ENCODE measurements around the gene CDC42EP3.

Gene CDC42EP3

DNA sequence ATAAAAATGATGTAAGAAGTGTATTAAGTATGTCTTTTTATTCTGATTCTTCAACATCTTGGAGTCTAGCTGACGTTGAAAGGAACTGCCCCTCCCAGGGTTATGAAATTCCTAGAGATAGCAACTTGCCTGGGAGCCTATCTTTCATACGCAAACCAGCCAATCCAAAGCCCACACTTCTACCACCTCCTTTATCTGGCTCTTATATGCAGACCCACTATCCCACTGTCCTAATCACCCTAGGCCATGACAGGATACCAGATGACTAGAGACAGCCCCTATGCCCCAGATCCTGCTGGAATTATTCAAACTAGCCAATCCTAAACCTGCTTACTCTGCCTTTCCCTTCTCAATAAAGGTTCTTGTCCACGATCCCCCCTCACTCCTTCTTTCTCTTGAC lies 11.8 kb upstream of the CDC42EP3 start:
- no peak for DNase-seq

DNA sequence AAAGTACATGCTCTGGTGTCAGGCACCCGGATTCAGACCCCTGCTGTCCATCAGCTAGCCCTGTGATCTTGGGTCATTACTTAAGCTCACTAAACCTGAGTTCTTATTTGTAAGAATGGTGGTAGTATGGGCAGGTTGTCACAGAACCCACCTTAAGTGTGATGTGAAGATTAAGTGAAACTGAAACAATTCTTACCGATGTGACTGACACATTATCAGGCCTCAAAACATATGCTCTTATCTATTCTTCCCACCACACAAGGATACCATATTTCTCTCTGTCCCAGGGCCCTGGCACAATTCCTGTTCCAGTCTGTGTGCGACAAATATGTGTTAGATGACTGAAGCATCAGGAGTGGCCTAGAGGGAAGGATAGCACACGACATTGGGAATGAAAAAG lies 11.0 kb upstream of the CDC42EP3 start:
- no peak for DNase-seq

DNA sequence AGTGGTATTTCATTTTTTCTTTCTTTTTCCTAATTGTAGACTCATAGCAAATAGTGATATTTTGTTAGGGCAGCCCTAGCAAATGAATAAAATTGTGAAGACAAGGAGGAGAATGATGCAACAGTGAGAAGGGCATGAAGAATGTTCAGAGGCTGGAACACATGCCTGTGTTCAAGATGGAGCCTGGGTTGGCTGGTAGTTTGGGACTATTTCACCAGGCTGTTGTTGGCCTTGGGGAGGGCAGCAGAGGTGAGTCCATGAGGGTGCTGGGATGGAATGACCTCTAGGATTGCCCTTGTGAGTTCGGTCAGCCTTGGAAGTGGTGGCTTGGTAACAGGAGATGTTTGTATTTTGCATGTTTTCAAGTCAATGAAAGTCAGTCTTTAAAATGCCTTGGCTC lies 10.1 kb upstream of the CDC42EP3 start:
- DNase-seq: no peak

DNA sequence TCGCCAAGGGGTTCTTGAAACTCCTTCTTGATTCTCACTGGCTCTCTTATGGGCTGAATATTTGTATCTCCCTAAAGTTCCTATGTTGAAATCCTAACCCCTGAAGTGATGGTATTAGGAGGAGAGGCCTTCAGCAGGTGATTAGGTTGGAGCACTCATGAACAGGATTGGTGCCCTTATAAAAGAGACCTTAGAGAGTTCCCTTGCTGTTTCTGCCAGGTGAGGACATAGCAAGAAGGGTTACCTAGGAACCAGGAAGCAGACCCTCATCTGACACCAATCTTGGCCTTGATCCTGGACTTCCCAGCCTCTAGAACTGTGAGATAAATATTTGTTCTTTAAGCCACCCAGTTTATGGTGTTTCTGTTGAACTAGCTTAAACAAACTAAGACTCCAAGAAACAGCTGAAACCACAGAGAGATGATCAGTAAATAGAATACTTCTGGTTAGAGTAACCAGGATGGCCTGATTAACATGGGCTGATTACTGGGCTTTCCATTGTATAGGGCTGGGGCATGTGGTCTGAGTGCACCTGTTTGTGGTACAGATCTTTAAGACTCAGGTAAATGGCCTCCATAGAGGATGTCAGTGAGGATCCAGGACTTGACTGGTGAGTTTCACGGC lies 7.7 kb upstream of the CDC42EP3 start:
- peak; percentile 89 for DNase-seq

DNA sequence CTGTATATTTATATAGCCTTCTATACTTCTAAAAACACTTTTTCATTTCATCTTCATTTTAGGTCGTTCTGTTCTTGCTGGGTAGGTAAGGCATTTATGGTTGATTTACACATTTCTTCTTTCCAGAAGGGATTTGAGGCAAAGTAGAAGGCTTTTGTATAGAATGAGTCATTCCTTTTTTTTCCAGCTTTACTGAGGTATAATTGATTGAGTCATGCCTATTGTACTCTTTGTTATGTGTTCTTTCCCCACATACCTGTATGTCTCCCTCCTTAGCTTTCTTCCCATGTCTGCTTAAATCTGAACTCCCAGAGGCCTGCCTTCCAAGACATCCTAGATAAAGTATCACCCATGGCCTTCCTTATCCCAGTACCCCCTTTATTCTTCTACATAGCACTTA lies 4.8 kb upstream of the CDC42EP3 start:
- no peak for DNase-seq

DNA sequence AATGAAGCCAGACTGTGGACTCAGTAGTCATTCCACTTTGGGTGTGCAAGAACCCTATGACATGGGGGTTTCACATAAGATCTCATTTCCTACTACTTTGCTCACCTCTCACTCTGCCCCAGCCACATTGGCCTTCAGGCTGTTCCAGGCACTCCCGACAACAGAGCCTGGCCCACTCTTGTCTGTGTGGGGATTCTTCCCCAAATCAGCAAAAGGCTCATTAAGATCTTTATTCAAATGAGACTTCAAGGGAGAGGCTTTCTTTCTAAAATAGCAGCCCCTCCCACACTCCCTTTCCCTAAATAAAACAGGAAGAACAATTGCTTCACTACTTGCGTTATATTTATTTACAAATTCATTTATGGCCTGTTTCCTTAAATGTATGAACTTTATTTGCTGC lies 3.5 kb upstream of the CDC42EP3 start:
- DNase-seq: no peak

DNA sequence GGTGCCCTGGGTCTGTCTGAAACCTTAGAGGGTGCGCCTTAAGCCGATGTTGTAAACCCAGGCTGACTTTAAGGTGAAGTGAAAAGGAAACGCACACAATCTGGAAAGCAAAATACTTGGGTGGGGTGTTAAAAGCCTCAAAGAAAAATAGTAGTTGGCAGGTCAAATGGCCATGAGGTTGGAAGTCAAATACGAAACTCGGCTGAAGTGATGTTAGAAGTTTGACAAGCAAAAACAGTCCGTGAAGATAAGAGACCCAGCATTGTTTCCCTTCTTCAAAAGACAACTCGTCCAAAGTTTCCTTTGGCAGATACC lies 1.4 kb upstream of the CDC42EP3 start:
- no peak for DNase-seq

DNA sequence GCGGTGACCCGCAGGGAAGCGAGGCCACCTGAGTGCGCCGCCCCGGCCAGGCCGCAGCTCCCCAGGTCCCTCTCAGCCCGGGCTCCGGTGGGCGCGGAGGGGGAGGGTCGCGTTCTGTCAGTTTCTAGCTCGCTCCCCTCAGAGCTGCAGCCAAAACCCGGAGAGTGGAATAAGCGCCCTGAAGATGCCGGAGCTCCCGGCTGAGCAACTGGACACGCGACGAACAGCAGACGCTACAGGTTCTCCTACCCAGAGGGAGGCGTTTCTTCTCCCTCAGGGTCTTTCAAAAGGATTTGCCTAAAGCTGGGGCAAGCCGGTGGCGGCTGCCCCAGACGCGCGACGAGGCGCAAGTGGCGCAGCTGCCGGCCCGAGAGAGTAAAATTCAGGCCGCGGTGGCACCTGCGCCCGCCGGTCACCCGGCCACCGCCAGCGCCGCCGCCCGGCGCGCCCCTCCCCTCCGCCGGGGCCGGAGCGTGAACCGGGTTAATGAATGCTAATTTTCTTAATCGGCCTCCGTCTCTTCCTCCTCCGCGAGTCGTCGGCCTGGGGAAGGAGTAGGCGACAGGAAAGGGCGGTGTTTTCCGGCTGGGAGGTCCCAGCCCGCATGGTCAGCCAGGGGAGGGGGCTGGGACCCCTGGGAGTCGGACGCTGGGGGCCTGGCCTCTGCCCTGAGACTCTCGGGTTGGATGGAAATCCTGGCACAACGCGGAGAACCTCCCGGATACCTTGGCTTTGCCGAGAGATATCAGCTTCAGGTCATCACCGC lies 845 bp upstream of the CDC42EP3 start:
- DNase-seq: peak; percentile 68

DNA sequence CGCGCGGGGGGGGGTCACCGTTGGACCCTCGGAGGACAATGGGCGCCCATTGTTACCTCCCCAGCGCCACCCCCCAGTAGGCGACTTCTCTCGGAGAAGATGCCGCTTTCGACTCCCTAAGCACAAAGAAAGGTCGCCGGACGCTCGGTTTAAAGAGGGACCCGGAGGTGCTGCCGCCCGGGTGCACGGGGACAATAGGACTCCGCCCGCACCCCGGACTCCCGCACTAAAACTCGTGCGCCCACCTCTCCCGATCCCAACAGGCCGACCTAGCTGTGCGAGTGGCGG lies 318 bp upstream of the CDC42EP3 start:
- no peak for DNase-seq

DNA sequence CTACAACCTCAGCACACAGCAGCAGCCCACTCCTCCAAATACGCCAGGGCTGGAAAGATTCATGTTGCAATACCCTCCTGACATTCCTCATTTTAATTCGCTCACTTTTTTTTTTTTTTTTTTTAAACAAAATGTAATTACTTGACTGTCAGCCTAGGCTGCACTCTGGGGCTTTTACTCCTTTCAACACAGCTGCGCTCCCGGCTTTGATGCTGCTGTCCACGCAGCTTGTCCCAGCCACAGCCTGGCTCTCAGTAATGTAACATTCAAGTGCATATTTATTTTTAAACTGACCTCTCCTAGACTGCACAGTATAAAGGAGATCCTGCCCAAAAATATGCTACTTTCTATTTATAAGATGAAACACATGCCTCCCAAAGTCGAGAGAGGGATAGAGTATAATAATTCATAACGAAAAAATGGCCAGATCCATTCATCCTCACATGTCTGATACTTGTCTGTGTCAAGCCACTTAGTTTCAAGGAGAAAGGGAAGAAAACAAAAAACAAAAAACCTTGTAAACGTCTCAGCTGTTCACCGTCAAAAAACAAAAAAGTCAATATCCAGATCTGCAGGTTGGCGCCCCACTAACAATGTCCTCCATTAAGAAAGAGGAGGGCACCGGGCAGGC lies 949 bp downstream of the CDC42EP3 start:
- DNase-seq: no peak

DNA sequence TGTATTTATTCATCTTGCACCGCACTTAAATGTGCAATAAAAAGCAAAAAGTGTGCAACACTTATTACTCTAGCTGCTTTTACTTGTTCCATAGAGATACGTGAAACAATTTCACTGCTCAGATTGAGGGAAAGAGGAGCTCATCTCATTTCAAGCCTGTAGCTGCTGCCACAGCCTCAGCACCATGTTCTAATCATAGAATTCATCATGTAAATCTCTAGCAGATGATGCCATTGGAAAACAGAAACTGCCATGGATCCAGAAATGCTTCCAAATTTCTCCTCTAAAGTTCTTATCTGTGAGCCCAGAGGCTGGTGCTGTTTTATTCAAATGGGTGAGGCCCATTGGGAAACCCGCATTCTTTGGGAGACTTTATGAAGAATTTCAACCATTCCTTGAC lies 2.0 kb downstream of the CDC42EP3 start:
- DNase-seq: no peak

DNA sequence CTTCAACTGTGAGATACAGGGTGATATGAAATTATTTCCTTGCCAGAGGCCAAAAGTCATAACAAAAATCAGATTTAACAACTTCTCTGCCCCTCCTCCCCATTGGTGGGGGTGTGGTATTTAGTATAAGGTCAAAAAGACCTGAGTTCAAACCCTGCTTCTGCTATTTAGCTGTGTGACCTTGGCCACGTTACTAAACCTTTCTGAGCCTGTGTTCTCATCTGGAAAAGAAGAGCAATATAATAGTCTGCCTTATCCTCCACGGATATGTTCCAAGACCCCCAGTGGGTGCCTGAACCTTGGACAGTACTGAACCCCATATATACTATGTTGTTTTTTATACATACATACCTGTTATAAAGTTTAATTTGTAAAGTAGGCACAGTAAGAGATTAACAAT lies 3.7 kb downstream of the CDC42EP3 start:
- DNase-seq: no peak

DNA sequence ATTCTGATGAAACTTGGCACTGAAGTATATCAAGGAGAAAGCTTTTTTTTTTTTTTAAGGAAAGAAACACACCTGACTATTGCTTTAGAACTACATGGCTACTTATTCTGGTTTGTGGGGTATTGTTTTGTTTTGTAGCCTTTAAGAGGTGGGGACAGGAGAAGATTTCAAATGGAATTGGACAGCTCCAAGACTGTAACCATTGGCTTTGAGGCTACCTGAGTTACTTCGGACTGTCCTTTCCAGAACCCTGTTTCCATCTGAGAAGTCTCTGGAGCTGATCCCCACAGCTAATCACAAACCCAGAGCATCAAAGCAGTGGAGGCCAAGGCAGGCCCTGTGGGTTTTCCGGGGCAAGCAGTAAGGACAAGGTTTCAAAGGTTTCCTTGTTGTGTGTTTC lies 4.7 kb downstream of the CDC42EP3 start:
- DNase-seq: no peak

DNA sequence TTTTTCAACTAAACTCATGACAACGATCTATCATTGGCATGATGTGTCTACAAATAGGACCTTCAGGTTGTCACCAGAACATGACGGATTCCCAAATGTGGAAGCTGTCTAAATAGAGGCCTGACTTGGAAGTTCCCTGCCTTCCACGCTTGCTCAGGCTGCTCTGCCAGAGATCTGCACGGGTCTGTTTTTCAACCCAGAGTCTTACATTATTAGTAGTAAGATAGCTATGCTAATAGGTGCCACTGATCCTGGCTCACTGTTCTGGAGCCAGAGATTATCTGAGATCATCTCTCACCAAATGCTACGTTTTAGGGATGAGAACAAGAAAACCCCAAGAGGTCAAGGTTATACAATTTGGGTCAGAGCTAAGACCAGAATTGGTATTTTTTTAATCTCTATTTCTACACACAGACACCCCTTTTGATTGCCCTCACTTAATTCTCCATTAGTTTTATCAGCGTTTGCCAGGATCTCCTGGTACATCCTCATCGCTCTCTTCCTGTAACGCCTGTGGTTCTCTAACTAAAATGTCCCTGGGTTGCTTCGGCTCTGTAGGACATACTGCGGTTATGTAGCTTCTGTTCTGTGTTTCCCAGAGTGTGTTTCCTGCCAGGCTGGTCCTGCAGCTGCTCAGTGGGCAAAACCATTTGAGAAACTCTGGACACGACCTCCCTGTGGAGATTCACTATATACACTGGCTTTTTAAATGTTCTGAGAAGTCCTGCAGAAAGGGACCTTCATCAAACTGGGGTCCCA lies 5.7 kb downstream of the CDC42EP3 start:
- no peak for DNase-seq

DNA sequence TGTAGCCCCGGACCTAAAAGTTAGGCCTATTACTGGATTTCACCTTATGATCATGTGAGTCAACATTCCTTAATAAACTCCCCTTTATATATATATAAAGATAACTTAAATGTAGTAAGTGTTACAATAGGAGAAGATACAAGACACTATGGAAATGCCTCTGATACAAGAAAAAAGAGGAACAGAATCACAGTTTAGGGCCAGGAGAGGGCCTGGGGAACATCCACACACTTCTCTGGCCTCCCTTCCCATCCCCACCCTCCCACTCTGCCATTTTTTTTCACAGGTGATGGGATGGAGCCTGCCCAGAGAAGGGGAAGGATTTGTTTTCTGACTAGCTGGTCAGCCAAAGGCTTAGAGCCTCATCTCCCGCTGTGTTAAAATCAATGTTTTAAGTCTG lies 6.4 kb downstream of the CDC42EP3 start:
- DNase-seq: no peak

DNA sequence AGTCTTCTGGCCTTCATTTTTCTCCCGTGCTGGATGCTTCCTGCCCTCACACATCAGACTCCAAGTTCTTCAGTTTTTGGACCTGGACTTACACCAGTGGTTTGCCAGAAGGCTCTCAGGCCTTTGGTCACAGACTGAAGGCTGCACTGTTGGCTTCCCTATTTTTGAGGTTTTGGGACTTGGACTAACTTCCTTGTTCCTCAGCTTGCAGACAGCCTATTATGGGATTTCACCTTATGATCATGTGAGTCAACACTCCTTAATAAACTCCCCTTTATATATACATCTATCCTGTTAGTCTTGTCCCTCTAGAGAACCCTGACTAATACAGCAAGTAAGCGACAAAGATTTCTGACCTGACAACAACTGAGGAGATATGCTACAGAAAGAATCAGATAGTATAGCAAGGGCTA lies 7.2 kb downstream of the CDC42EP3 start:
- no peak for DNase-seq

DNA sequence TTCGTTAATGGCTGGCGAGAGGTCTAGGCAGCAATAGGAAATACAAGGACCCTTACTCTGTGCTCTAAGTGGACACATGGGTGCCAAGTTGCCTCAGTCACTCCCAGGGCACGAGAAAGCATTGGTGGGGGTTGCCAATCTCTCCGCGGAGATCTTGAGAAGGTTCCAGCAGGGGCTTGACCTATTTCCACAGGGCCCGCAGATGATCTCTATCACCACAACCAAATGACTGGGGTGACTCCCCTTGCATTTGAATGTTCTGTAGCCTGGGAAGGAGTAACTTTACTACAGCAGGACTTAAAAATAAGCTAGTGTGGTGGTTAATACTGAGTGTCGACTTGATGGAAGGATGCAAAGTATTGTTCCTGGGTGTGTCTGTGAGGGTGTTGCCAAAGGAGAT lies 8.1 kb downstream of the CDC42EP3 start:
- no peak for DNase-seq

DNA sequence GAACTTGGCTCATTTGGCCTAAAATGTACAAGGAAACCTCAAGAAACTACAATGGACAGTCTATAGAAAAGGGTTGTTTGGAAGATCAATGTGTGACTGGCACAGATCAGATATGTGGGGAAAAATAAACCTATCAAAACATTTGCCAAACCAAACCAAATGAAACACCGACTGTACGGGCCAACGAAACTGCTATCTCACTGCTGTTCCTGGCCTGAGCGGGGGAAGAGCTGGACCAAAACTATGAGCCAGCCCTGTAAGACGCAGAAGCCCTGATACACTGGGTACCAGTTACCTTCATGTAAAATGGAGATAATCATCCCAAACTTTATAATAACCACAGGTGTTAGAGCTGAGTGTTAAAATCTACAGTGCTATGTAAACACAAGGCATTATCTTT lies 11.7 kb downstream of the CDC42EP3 start:
- DNase-seq: no peak

DNA sequence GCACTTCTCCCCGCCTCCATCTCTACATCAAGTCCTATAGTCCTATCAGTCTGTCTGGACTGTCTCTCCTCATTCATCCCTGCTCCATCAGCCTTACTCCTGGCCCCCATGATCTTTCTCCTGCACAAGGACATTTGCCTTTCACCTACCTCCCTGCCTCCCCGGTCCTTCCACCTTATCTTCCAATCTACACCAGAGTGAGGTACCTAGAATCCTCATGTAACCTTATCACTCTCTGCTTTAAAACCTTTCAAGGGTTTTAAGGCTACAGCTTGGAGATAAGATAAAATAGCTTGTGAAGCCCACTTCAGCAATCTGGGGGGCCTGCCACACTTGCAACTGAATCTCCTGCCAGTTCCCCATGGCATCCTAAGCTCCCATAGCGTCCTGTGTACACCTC lies 12.8 kb downstream of the CDC42EP3 start:
- DNase-seq: no peak

DNA sequence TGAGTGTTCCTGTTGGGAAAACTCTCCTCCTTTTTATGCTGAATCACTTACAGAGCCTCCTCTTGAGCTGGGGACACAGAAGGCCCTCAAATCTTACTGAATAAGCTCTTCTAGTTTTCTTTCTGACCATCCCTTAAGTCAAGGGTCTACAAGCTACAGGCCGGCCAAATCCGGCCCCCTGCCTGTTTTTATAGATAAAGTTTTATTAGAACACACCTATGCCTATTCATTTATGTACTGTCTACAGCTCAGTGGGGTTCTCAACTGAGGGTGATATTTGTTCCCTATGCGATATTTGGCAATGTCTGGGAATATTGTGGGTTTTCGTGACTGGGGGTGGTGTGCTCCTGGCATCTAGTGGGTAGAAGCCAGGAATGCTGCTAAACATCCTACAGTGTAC lies 14.0 kb downstream of the CDC42EP3 start:
- no peak for DNase-seq

DNA sequence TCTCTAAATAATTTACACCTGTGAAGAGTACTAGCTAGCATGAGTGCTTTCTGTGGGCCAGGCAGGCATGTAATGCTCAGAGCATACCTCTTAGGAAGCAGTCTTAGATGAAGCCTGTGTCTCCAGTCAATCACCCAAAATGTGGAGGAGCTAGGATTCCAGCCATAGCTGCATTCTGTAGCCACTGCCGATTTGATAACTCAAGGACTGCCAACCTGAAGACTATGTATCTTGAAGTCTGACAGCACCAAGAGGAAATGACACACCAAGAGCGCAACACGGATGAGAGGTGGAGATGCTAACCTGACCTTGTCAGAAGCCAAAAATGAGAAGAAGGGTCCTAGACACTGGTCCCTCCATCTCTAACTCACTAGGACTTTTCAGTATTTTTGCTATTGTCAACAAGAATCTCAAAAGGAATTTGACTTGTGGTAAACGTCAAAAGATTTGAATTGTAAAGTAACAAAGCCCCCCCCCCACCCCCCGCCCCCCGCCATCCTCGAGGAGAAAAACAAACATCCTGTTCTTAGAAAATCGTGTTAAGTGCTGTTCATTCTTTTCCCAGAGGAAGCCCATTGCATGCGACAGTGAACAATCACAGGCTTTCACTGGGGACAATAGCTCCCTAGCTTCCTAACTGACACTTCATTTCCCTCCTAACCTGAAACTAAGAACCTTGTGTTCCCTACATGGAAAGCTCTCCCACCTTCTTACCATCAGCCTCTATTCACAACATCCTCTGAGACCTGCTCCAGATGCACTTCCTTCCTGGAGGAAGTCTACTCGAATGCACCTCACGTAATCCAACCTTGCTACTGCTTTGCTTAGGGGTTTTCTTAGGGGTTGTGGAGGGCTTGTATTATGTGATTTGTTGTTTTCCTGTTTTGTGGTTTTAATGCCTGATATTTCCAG lies 14.7 kb downstream of the CDC42EP3 start:
- DNase-seq: no peak

DNA sequence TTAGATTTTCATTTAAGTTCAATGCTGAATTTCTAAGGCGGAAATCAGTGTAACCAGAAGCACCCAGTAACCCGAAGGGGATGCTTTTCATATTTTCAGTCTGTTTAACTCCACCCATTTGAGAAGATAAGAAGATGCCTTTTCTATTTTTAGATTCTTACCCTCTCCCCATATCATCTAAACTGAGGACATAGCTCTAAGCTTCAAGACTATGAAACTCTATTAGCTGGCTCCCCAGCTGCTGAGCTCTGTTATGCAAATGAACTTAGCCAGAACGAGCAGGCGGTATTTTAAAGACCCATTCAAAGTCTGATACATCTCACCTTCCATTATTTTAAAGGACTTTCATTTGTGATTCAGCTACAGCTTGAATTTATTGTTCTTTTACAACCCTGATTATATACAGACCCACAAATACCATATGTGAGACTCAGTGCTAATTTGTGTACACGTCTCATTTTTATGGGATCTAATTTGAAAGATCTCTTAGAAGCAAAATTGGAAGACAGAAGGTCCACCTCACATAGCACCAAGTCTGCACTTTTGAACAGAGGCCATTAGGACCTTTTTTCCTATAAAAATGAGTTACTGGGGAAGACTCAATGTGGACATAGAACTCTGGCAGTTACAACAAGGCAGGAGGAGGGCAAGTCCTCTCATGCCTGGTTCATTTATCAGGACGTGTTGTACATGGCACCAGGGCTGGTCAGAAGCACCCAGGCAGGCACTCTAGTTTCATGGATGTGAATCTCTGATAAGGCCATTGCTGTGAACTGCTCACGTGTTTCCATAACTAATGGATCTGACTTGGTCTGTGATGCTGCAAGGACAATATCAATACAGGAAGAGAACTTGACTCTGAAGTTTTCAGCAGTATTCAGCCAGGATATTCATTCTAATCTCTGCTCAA lies 16.3 kb downstream of the CDC42EP3 start:
- no peak for DNase-seq
